Body of pancreas (tissue), 4 donors: Measurements from ENCODE around the gene DNAJB13. TPM values are rescaled to one million over a fixed set of nuclear protein-coding genes. Genes with fewer than 3 reads are reported as not detected.

ENCODE experiments used
- ATAC-seq: fragments of 150-250 bp; one replicate; pipeline ENCODE4 v1.9.1; 2016
- DNase-seq, 4 donors: peaks; one replicate each; pipeline ENCODE4 v3.0.0-alpha.2; 2019
- H3K27ac ChIP-seq, 4 donors: fragments of 200-600 bp; sonication (generic); 1 replicate in 3 of 4; 2 replicates in 1 of 4; pipeline versions ENCODE4 v1.5.1 to v1.6.1; 2016 to 2019; ENCODE audit warnings: mild to moderate bottlenecking in 1 of 4, mixed read lengths in 1 of 4, moderate library complexity in 1 of 4
- H3K27me3 ChIP-seq, 2 donors: fragments of 200-600 bp; sonication (generic); one replicate each; pipeline ENCODE4 v1.6.0; 2016; ENCODE audit warnings: mild to moderate bottlenecking in 1 of 2
- H3K36me3 ChIP-seq, 2 donors: fragments of 200-600 bp; sonication (generic); replicated peaks in 1 of 2; 2 replicates each; pipeline ENCODE4 v1.5.1; 2016; ENCODE audit warnings: low read depth in 2 of 2; ENCODE audit not compliant: insufficient read depth in 1 of 2
- H3K4me1 ChIP-seq: fragments of 200-600 bp; sonication (generic); one replicate; pipeline ENCODE4 v1.6.0; 2016
- H3K4me3 ChIP-seq, 2 donors: fragments of 200-600 bp; sonication (generic); 1 replicate in 1 of 2; 2 replicates in 1 of 2; pipeline ENCODE4 v1.5.1; 2016 to 2019
- H3K9me3 ChIP-seq, 3 donors: fragments of 200-600 bp; sonication (generic); 1 replicate in 2 of 3; 2 replicates in 1 of 3; pipeline ENCODE4 v1.5.1; 2016
- CTCF ChIP-seq, 7 experiments: fragments of 450-650 bp in 4 of 7; fragments of 200-600 bp in 3 of 7; sonication (generic) in 3 of 7; IDR thresholded peaks; one replicate each; pipeline ENCODE4 v1.5.1; 2016 to 2019; ENCODE audit warnings: antibody characterized with exemption in 7 of 7
- POLR2A ChIP-seq, 3 donors: fragments of 450-650 bp; IDR thresholded peaks; one replicate each; pipeline ENCODE4 v1.6.1; 2016; ENCODE audit warnings: antibody characterized with exemption in 3 of 3, mild to moderate bottlenecking in 2 of 3
- WGBS, 2 donors: methylation state at CpG; one replicate each; pipeline ENCODE4 v1.1.5; 2017; 5-methylcytosine and 5-hydroxymethylcytosine counted together
- intact Hi-C: fragments of 100-400 bp; cut with DNase I; formaldehyde crosslinking; loops from one replicate; pipeline ENCODE4 v1.15.1; 2023
- total RNA-seq, 2 donors: library from RNA; depleted of rRNA; stranded (reverse); fragments of >200 nt; gene quantifications; one replicate each; pipeline ENCODE4 v1.1.0, GENCODE V29; 2016

The DNAJB13 gene
- total RNA-seq, 2 donors from 2014 or later, result 0.78 TPM; not detected in 1

- Histone ChIP-seq H3K4me3 (no peak overlapping the region), H3K36me3 (no peaks in the 10 kb centered on the region), H3K4me1 (no peaks in the 10 kb centered on the region), H3K27me3 (no peaks in the 10 kb centered on the region), H3K9me3 (no peaks in the 10 kb centered on the region), H3K27ac (no peak overlapping the region)
- TF ChIP-seq POLR2A (IDR thresholded peaks at IDR 0.05) (no peak), CTCF (IDR thresholded peaks at IDR 0.05) (no peak)
- DNase-seq, result no peak
- intact Hi-C loops, result no loop called here
- ATAC-seq, result no peak
- WGBS, 2 donors, result 63 to 67% methylated on average over 8 of the region's 8 CpGs
Observed at GRCh38 chr11:73999581-74000306, 48.9 kb downstream of the DNAJB13 start.

GRCh38 chr11:74000307-74001133 is 49.7 kb downstream of the DNAJB13 start:
- no peaks in the 10 kb centered on the region for H3K9me3 ChIP-seq
- ATAC-seq (no peak), DNase-seq (no peak)
- no peaks in the 10 kb centered on the region for H3K27me3 ChIP-seq
- H3K4me1 ChIP-seq, result no peaks in the 10 kb centered on the region
- WGBS, 2 donors, result 89 to 91% methylated on average over 14 of the region's 14 CpGs
- TF ChIP-seq POLR2A (IDR thresholded peaks at IDR 0.05), result no peak
- TF ChIP-seq CTCF (IDR thresholded peaks at IDR 0.05), result no peak
- intact Hi-C loops, result no loop called here
- H3K4me3 ChIP-seq, result no peak overlapping the region
- H3K36me3 ChIP-seq, result no peaks in the 10 kb centered on the region
- no peak overlapping the region for H3K27ac ChIP-seq

GRCh38 chr11:74001822-74002286 is 51.0 kb downstream of the DNAJB13 start:
- Histone ChIP-seq H3K27me3 (no peaks in the 10 kb centered on the region), H3K27ac (no peak overlapping the region), H3K36me3 (no peaks in the 10 kb centered on the region), H3K4me1 (no peaks in the 10 kb centered on the region), H3K4me3 (no peak overlapping the region), H3K9me3 (no peaks in the 10 kb centered on the region)
- 75 to 83% methylated on average over 3 to 7 of the region's 7 CpGs for WGBS, 2 donors
- DNase-seq (no peak), ATAC-seq (no peak)
- no peak for TF ChIP-seq CTCF (IDR thresholded peaks at IDR 0.05)
- no peak for TF ChIP-seq POLR2A (IDR thresholded peaks at IDR 0.05)
- intact Hi-C loops, result no loop called here

- Histone ChIP-seq H3K36me3 (no peaks in the 10 kb centered on the region), H3K4me3 (no peak overlapping the region), H3K4me1 (no peaks in the 10 kb centered on the region), H3K27me3 (no peaks in the 10 kb centered on the region), H3K9me3 (no peaks in the 10 kb centered on the region), H3K27ac (no peak overlapping the region)
- no peak for TF ChIP-seq CTCF (IDR thresholded peaks at IDR 0.05)
- no peak for TF ChIP-seq POLR2A (IDR thresholded peaks at IDR 0.05)
- ATAC-seq (no peak), DNase-seq (no peak)
- 90 to 92% methylated on average over 4 of the region's 4 CpGs for WGBS, 2 donors
- intact Hi-C loops, result no loop called here
Observed at GRCh38 chr11:74002832-74003231, 52.0 kb downstream of the DNAJB13 start.
